ENCODE data around the gene NXPH4. TPM values are rescaled to one million over a fixed set of nuclear protein-coding genes. Genes with fewer than 3 reads are reported as not detected.

Gene NXPH4
- total and polyA plus RNA-seq, 9 donors = 0.13 to 0.20 TPM; not detected in 7

GRCh38 chr12:57255916-57256315 lies 39.3 kb downstream of the NXPH4 start:
- intact Hi-C loops (cut with DNase I) = no loop called here
- no peak for DNase-seq
- WGBS, 3 donors = 82 to 89% (median 87%) methylated on average over 6 of the region's 6 CpGs
- H3K27me3 ChIP-seq = no peaks in the 10 kb centered on the region
- no peaks in the 10 kb centered on the region for H3K9me3 ChIP-seq
- H3K36me3 ChIP-seq = no peaks in the 10 kb centered on the region
- H3K4me1 ChIP-seq (ENCODE audit: insufficient read depth) = no peaks in the 10 kb centered on the region
- no peak for TF ChIP-seq EP300 (IDR thresholded peaks at IDR 0.05)
- TF ChIP-seq CTCF (IDR thresholded peaks at IDR 0.05) = no peak
- TF ChIP-seq POLR2A (IDR thresholded peaks at IDR 0.05) = no peak
- H3K27ac ChIP-seq = no peak overlapping the region
- H3K4me3 ChIP-seq = no peak overlapping the region

GRCh38 chr12:57258977-57259970 lies 42.7 kb downstream of the NXPH4 start:
- TF ChIP-seq POLR2A (IDR thresholded peaks at IDR 0.05) (no peak), EP300 (IDR thresholded peaks at IDR 0.05) (no peak), CTCF (IDR thresholded peaks at IDR 0.05) (no peak)
- 46 to 51% (median 50%) methylated on average over 6 of the region's 6 CpGs for WGBS, 3 donors
- no peak for DNase-seq
- Histone ChIP-seq H3K36me3 (no peaks in the 10 kb centered on the region), H3K4me3 (no peak overlapping the region), H3K27me3 (no peaks in the 10 kb centered on the region), H3K4me1 (ENCODE audit: insufficient read depth) (no peaks in the 10 kb centered on the region), H3K27ac (no peak overlapping the region), H3K9me3 (no peaks in the 10 kb centered on the region)
- intact Hi-C loops (cut with DNase I) = no loop called here

DNA sequence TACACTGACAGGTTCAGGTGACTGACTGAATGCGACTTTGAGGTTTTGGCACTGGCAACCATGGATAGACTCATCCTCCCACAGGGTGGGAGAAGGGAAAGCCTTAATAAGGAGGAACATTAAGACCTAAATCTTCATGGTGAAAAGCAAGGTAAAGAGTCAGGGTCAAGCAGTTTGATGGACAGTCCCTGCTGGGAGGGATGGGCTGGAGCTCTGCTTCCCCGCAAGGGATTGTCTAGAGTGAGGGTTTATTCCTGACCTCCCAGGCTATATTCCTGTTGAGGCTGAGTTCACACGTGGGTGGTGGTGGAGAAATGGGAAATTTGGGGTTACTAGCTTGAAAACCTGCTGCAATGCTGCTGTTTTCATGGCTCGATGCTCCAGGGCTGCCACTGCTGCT lies 43.8 kb downstream of the NXPH4 start:
- Histone ChIP-seq H3K9me3 (no peaks in the 10 kb centered on the region), H3K27ac (no peak overlapping the region), H3K4me1 (ENCODE audit: insufficient read depth) (no peaks in the 10 kb centered on the region), H3K27me3 (no peaks in the 10 kb centered on the region), H3K4me3 (no peak overlapping the region), H3K36me3 (no peaks in the 10 kb centered on the region)
- intact Hi-C loops (cut with DNase I) = loop anchor here in 3 of 4 donors (5.0 kb wide), 1 partner anchor 192 kb away; no protein-coding TSS in a partner anchor
- DNase-seq = no peak
- 85 to 93% (median 85%) methylated on average over 4 of the region's 4 CpGs for WGBS, 3 donors
- no peak for TF ChIP-seq EP300 (IDR thresholded peaks at IDR 0.05)
- no peak for TF ChIP-seq CTCF (IDR thresholded peaks at IDR 0.05)
- TF ChIP-seq POLR2A (IDR thresholded peaks at IDR 0.05) = no peak

- Histone ChIP-seq H3K36me3 (no peaks in the 10 kb centered on the region), H3K27me3 (no peaks in the 10 kb centered on the region), H3K4me3 (no peak overlapping the region), H3K9me3 (no peaks in the 10 kb centered on the region), H3K4me1 (ENCODE audit: insufficient read depth) (no peaks in the 10 kb centered on the region), H3K27ac (no peak overlapping the region)
- DNase-seq = no peak
- intact Hi-C loops (cut with DNase I) = loop anchor here in 3 of 4 donors (5.0 kb wide), 1 partner anchor 191 kb away; no protein-coding TSS in a partner anchor
- TF ChIP-seq POLR2A (IDR thresholded peaks at IDR 0.05) (no peak), CTCF (IDR thresholded peaks at IDR 0.05) (no peak), EP300 (IDR thresholded peaks at IDR 0.05) (no peak)
- WGBS, 3 donors = 44 to 55% (median 53%) methylated on average over 2 of the region's 2 CpGs
Observed at GRCh38 chr12:57261428-57261865, 44.9 kb downstream of the NXPH4 start.
